GM19452 (cell line): ENCODE results near the gene TRIM17.
"Not testable (repeated sequence)": the region's sequence is repeated elsewhere in the genome, so short reads cannot be mapped to it uniquely, and the experiment has no call there.

Experiments
- ATAC-seq: cut with Tn5 transposase; IDR thresholded peaks from one replicate; pipeline ENCODE4 v1.9.1; 2021; ENCODE audit not compliant: unreplicated experiment

TRIM17 gene

DNA sequence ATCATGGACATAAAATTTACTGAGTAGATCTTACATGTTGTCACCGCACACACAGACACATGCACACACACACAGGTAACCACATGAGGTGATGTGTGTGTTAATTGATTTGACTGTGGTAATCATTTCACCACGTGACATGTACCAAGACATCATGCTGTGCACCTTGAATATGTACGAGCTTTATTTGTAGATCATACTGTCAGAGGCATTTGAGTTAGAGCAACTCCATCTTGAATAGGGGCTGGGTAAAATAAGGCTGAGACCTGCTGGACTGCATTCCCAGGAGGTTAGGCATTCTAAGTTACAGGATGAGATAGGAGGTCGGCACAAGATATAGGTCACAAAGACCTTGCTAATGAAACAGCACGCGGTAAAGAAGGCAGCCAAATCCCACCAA, 31.7 kb upstream of the TRIM17 start:
- ATAC-seq, result no peak

DNA sequence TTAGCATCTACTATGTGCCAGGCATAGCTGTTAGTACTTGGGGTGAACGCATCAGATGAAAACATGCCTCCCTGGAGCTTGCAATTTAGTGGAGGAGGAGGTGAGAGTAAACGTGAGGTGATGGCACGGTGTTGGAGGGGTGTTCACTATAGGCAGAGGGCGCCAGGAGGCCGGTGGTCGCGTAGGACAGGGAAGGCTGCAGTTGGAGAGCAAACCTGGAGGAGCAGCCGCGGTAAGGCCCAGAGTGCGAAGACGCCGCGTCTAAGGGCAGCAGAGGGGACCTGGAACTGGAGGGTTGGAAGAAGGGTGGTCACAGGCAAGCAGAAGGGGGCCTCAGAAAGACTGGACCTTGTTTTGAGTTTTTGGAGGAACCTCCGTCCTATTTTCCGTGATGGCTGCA, 30.2 kb upstream of the TRIM17 start:
- ATAC-seq, result no peak

DNA sequence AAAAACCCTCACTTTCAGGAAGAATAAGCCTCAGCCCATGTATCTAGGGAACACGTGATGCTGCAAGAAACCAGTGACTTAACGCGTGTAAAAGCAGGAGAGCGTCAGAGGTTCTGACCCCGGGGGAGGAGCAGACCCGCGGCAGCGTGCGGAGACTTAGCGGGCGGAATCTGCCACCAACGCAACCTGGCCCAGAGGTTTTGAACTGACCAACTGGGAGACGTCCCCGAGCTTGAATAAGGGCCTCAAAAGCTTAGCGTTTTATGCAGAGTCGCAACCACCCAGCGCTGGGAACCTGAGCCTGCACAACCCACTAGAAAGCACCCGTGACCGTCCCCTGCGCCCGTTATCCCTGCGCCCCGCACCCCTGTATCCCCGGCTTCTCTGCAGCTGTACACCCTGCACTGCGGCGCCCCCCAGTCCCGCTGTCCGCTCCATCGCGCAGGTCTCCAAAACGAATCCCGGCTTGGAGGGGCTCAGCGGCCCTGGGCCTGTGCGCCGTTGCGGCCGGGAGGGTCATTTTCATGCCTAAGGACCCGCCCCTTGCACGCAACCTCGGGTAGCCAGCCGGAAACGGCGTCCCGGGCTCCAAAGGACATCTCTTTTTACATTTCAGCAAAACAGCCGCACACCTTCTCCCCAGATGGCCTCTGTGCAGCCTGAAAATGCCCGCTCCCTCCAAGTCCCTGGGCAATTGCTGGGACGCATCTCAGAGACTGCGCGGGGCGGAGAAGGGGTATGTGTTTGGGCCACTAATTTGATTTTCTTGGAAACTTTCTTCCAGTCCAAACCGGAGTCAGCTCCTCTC, 29.4 kb upstream of the TRIM17 start:
- ATAC-seq, result no peak

GRCh38 chr1:228445490-228445842, 28.8 kb upstream of the TRIM17 start:
- no peak for ATAC-seq

- no peak for ATAC-seq
Observed at GRCh38 chr1:228443395-228443794, 26.7 kb upstream of the TRIM17 start.

DNA sequence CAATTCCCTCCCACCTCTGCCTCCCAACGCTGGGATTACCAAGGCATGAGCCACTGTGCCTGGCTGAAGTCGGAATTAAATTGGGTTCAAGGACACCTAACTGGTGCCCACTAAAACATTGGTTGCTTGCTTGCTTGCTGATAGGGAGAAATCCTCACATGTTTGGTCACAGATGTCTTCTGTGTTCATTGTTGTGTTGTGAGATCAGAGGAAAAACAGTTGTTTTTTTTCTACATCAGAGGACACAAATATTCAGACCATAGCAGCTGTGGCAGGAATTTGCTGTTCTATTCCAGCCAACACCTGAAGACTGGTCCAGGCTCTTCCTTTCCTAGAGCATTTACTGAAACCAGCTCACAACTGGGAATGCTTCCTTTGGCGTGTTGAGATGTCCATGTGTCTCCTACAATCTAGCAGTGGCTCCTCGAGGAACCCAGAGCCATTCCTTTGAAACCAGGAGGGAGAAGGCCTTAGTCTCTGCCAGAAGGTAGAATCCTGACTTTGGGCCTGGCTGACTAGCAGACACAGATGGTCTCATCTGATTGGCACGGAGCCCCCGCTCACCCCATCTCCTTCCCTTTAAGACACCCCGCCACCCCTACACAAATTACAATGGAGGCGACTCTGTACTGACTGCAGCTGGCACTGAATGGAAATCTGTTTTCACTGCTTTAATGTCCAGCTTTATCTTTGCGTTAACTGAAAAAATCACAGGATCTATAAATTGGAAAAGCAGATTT, 24.3 kb upstream of the TRIM17 start:
- ATAC-seq, result no peak

GRCh38 chr1:228438266-228438665, 21.6 kb upstream of the TRIM17 start:
- no peak for ATAC-seq

DNA sequence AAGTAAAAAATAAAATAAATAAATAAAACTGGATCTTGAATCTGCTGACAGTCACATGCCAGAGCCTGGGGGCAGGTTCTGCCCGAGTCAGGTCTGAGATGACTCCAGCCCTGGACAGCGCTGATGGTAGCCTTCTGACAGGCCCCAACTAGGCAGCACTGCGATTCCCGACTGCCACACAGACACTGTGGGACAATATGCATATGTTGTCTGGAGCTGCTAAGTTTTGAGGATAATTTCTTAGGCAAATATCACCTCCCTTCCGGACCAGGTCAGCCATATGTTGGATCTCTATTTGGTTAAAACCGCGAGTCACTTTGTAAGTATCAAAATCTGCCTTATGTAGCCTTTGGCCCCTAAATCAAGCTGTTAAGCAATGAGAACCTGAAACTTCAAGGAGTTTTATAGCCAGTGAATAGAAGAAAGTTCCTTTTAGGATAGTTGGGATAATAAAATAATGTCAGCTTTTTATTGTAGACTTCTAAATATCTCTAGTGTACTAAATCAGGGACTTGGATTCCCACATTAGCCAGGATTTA, 20.8 kb upstream of the TRIM17 start:
- ATAC-seq, result no peak

- ATAC-seq, result no peak
Observed at GRCh38 chr1:228434689-228435088, 18.0 kb upstream of the TRIM17 start.

- not testable (repeated sequence) for ATAC-seq
Observed at GRCh38 chr1:228433337-228434053, 16.8 kb upstream of the TRIM17 start.

DNA sequence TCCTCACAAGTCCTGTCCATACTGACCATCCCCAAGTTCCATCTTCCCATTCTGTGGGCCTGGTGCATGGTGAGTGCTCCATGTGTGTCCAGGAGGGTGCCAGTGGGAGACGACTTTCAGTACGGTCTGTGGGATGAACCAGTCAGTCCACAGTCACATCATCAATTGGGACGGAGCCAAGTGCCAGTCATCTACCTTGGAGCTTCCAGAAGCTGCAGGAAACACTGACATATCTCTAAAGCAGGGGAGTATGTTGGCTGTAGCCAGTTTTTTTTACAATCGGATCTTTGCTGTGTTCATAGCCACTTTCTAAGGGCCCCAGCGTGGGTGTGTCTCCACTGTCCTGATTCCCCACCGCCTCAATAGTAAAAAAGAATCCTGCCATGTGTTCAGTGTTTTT, 13.6 kb upstream of the TRIM17 start:
- no peak for ATAC-seq

DNA sequence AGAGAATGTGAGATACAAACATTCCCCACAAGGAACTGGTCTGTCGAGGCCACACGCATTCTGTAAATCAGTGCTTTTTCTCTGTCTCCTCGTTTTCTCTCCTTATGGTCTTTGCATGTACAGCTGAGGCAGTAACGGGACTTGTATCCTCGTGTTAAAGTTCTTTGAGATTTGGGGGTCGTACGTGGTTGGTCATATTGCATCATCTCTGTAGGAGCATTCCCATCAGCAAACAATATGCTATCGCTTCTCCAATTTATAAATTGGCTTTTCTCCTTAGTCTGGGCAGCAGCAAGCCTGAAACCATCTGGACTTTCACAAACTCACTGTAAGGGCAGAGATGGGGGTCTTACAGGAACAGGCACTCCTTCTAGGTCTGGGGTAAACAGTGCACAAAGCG, 13.0 kb upstream of the TRIM17 start:
- no peak for ATAC-seq

- no peak for ATAC-seq
Observed at GRCh38 chr1:228429007-228429406, 12.3 kb upstream of the TRIM17 start.

DNA sequence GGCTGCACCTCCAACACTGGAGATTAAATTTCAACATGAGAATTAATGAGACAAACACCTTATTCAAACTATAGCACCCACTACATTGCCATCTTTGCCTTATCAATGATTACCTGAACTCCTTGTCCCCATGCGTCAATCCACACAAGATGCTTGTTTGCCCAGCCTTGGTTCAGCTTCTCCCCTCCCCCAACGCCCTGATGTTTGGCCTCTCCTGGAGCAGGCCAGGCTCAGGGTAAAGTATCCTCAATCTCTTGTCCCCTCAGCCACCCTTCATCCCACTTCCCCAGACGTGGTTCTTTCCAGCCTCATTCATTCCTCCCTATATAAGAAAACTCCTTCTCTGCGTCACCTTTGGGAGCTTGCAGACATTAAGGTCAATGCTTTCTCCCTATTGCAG, 11.8 kb upstream of the TRIM17 start:
- no peak for ATAC-seq

DNA sequence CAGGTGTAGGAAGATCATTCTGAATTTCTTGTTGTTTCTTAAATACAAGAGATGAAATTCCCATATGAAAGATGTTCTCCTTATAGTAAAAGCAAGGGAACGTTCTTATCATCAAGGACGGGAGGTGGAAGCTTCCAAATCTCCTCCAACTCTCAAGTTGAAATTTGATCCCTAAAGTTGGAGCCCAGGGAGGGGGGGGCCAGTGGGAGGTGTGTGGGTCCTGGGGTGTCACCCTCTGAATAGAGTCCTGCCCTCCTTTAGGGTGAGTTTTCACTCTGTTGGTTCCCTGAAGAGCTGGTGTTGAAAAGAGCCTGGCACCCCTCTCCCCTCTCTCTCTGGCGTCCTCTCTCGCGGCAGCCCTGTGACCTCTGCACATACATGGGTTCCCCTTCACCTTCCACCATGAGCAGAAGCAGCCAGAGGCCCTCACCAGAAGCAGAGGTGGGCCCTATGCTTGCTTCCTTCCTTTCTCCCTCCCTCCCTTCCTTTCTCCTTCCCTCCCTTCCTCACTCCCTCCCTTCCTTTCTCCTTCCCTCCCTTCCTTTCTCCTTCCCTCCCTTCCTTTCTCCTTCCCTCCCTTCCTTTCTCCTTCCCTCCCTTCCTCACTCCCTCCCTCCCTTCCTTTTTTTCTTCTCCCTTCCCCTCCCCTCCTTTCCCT, 10.0 kb upstream of the TRIM17 start:
- ATAC-seq, result no peak

- no peak for ATAC-seq
Observed at GRCh38 chr1:228424685-228425660, 8.3 kb upstream of the TRIM17 start.

GRCh38 chr1:228423404-228424053, 6.9 kb upstream of the TRIM17 start:
- ATAC-seq, result no peak

DNA sequence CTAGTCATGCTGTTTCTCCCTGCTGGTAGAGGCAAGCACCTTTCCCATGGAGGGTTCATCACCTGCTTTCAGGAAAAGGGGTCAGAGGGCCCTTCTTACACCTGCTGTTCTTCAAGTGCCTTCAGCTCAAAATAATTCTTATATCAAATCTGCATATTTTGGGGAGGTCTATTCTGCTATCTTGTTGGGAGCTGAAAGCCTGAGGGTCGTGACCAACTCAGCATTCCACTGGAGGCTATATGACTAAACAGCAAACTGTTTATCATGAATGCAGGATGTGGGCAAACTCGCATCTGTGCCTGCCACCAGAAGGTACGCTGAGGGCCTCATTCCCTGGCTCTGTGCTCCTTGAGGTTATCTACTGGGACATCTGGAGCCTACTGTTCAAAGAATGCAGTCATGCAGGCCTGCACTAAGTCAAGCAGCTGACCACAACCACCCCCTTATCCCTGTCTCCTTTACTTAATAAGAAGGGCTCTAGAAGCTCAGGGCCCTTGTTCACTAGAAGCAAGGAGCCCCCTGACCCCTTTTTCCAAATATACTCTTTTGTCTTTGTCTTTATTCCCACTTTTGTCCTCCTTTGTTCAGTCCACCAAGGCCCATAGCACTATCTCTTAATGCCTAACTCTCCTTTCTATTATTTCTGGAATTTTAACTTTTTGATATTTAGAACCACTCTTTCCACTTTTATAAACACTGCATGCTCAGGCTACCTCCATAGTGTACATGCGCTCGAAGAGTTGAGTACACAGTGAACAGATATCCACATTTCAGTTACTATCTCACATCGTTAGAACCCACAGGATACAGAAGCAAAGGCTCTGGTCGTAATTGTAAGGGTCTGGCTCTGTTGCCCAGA, 4.5 kb upstream of the TRIM17 start:
- ATAC-seq, result no peak
